22Rv1 (cell line): ENCODE measurements around the gene CHERP.

Source experiments
- H3K27ac ChIP-seq: fragments of 450-650 bp; 2 replicates; pipeline ENCODE4 v1.5.1; 2017
- CTCF ChIP-seq: fragments of 450-650 bp; IDR thresholded peaks from 2 replicates; pipeline ENCODE4 v1.5.1; 2017; ENCODE audit warnings: mild to moderate bottlenecking
- ZFX ChIP-seq: fragments of 450-650 bp; IDR thresholded peaks from 2 replicates; pipeline ENCODE4 v1.6.1; 2017; ENCODE audit warnings: antibody characterized with exemption, borderline replicate concordance

Gene CHERP

GRCh38 chr19:16520074-16520973 lies 21.9 kb downstream of the CHERP start:
- H3K27ac ChIP-seq: no peak overlapping the region
- TF ChIP-seq CTCF (no peak), ZFX (no peak)

GRCh38 chr19:16519230-16519687 lies 23.0 kb downstream of the CHERP start:
- no peak overlapping the region for H3K27ac ChIP-seq
- TF ChIP-seq CTCF (no peak), ZFX (no peak)

- TF ChIP-seq CTCF (peak; percentile 23), ZFX (no peak)
- H3K27ac ChIP-seq: no peak overlapping the region
These were observed 23.6 kb downstream of the CHERP start for GRCh38 chr19:16518483-16519229.

- H3K27ac ChIP-seq: no peak overlapping the region
- TF ChIP-seq ZFX: no peak
- TF ChIP-seq CTCF: no peak
These were observed 24.2 kb downstream of the CHERP start for GRCh38 chr19:16518061-16518460.

- no peak overlapping the region for H3K27ac ChIP-seq
- no peak for TF ChIP-seq CTCF
- no peak for TF ChIP-seq ZFX
These were observed 25.2 kb downstream of the CHERP start for GRCh38 chr19:16516923-16517610.

GRCh38 chr19:16516381-16516780 lies 25.9 kb downstream of the CHERP start:
- H3K27ac ChIP-seq: no peak overlapping the region
- TF ChIP-seq ZFX: no peak
- TF ChIP-seq CTCF: no peak
